ENCODE data around the gene KRTAP4-1. TPM values are rescaled to one million over a fixed set of nuclear protein-coding genes. Genes with fewer than 3 reads are reported as not detected.
"Not testable (repeated sequence)": the region's sequence is repeated elsewhere in the genome, so short reads cannot be mapped to it uniquely, and the experiment has no call there.

The KRTAP4-1 gene
- total and polyA plus RNA-seq, 2 of the 13 experiments (the other 11 are each of a cell fraction or from before 2014, with no cell fraction given), result not detected

DNA sequence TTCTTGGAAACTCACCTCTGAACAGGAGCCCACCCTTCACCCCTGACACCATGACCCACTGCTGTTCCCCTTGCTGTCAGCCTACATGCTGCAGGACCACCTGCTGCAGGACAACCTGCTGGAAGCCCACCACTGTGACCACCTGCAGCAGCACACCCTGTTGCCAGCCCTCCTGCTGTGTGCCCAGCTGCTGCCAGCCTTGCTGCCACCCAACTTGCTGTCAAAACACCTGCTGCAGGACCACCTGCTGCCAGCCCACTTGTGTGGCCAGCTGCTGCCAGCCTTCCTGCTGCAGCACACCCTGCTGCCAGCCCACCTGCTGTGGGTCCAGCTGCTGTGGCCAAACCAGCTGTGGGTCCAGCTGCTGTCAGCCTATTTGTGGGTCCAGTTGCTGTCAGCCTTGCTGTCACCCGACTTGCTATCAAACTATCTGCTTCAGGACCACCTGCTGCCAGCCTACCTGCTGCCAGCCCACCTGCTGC is 5.2 kb upstream of the KRTAP4-1 start, which contains the start of gene KRTAP9-1:
Gene KRTAP9-1 (plus strand): TSS at position 51 of the 482 bp plus-strand sequence. CDS start 0 bp downstream, at position 51.
- WGBS (ENCODE audit: low lambda C conversion rate), result 0% methylated on average over 1 of the region's 1 CpG
- TF ChIP-seq, protein P1, sequence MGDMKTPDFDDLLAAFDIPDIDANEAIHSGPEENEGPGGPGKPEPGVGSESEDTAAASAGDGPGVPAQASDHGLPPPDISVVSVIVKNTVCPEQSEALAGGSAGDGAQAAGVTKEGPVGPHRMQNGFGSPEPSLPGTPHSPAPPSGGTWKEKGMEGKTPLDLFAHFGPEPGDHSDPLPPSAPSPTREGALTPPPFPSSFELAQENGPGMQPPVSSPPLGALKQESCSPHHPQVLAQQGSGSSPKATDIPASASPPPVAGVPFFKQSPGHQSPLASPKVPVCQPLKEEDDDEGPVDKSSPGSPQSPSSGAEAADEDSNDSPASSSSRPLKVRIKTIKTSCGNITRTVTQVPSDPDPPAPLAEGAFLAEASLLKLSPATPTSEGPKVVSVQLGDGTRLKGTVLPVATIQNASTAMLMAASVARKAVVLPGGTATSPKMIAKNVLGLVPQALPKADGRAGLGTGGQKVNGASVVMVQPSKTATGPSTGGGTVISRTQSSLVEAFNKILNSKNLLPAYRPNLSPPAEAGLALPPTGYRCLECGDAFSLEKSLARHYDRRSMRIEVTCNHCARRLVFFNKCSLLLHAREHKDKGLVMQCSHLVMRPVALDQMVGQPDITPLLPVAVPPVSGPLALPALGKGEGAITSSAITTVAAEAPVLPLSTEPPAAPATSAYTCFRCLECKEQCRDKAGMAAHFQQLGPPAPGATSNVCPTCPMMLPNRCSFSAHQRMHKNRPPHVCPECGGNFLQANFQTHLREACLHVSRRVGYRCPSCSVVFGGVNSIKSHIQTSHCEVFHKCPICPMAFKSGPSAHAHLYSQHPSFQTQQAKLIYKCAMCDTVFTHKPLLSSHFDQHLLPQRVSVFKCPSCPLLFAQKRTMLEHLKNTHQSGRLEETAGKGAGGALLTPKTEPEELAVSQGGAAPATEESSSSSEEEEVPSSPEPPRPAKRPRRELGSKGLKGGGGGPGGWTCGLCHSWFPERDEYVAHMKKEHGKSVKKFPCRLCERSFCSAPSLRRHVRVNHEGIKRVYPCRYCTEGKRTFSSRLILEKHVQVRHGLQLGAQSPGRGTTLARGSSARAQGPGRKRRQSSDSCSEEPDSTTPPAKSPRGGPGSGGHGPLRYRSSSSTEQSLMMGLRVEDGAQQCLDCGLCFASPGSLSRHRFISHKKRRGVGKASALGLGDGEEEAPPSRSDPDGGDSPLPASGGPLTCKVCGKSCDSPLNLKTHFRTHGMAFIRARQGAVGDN (CRISPR knock-in tag; IDR thresholded peaks at IDR 0.05), result 0 out of 2 replicates have a peak, but pooled peaks have one; percentile 10
- peak; percentile 41; the same call in 1 of the 2 replicates for TF ChIP-seq ZNF225 (CRISPR knock-in tag; IDR thresholded peaks at IDR 0.05)
- H3K36me3 ChIP-seq (replicated peaks in 1 of 2; ENCODE audit: control insufficient read depth in 1 of 2, insufficient read depth in 2 of 2, low read length in 2 of 2); H3K4me2 ChIP-seq (ENCODE audit: low read depth, low read length); H4K20me1 ChIP-seq (ENCODE audit: insufficient read depth, low read length); CTCF ChIA-PET (ENCODE audit: low intra/inter-chr PET ratio, low total read pairs); H3K4me3 ChIP-seq (replicated peaks in 1 of 3; ENCODE audit: insufficient read depth in 1 of 3, low read depth in 2 of 3, low read length in 3 of 3); DNase-seq (ENCODE audit: low spot score); H2AFZ ChIP-seq (ENCODE audit: low read length); H3K79me2 ChIP-seq (ENCODE audit: insufficient read depth, low read length); intact Hi-C loops (cut with micrococcal nuclease; ENCODE audit: unreplicated experiment); FAIRE-seq; H3K27ac ChIP-seq (ENCODE audit: extremely low read length, insufficient read depth, low read length); H3K4me1 ChIP-seq (ENCODE audit: insufficient read depth, low read length); BruUV-seq (replicated peaks); POLR2A ChIA-PET; H3K9me3 ChIP-seq (ENCODE audit: low read length); in situ Hi-C loops (cut with HindIII; ENCODE audit: extremely low pct_ligation_motif_present, low pct_unique_long_range_greater_than_20kb); H3K27me3 ChIP-seq (ENCODE audit: control insufficient read depth in 1 of 2, insufficient read depth in 2 of 2, low read length in 2 of 2); ATAC-seq; H3K9ac ChIP-seq (ENCODE audit: insufficient read depth, low read depth, low read length): not testable (repeated sequence)

DNA sequence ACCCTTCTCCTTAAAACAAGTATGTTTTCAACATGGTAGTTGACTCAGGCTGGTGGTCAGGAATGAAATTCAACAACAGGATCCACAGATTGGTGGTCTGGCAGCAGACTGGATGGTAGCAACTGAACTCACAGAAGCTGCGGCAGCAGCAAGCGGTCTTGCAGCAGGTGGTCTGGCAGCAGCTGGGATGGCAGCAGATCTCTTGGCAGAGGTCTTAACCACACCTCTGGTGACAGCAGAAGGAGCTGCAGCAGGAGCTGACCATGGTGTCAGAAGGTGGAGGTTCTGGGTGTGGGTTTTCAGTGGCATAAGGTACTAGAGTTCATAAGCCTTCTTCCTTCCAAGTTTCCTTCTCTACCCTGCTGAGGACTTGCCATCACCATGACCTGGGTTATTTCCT is 2.2 kb upstream of the KRTAP4-1 start:
- no peaks in the 10 kb centered on the region for H3K79me2 ChIP-seq (ENCODE audit: insufficient read depth, low read length)
- no peak overlapping the region for H3K27ac ChIP-seq (ENCODE audit: extremely low read length, insufficient read depth, low read length)
- no peaks in the 10 kb centered on the region for H3K9me3 ChIP-seq (ENCODE audit: low read length)
- in situ Hi-C loops (cut with HindIII; ENCODE audit: extremely low pct_ligation_motif_present, low pct_unique_long_range_greater_than_20kb), result no loop called here
- H2AFZ ChIP-seq (ENCODE audit: low read length), result no peak overlapping the region
- ChIA-PET POLR2A (no interaction called here), CTCF (ENCODE audit: low intra/inter-chr PET ratio, low total read pairs) (no interaction called here)
- ATAC-seq (no peak), DNase-seq (ENCODE audit: low spot score) (no peak), FAIRE-seq (no peak)
- no peak overlapping the region for H3K9ac ChIP-seq (ENCODE audit: insufficient read depth, low read depth, low read length)
- H4K20me1 ChIP-seq (ENCODE audit: insufficient read depth, low read length), result no peaks in the 10 kb centered on the region
- intact Hi-C loops (cut with micrococcal nuclease; ENCODE audit: unreplicated experiment), result no loop called here
- 56% methylated on average over 2 of the region's 2 CpGs for WGBS (ENCODE audit: low lambda C conversion rate)
- no TSS peak for BruUV-seq (replicated peaks)
- no peaks in the 10 kb centered on the region for H3K4me1 ChIP-seq (ENCODE audit: insufficient read depth, low read length)
- TF ChIP-seq TRIM24 (CRISPR knock-in tag; IDR thresholded peaks at IDR 0.05) (no peak), ZNF451 (CRISPR knock-in tag; IDR thresholded peaks at IDR 0.05) (no peak), TEAD3 (CRISPR knock-in tag; optimal IDR thresholded peaks at IDR 0.05; ENCODE audit: borderline replicate concordance) (no peak)
- H3K4me2 ChIP-seq (ENCODE audit: low read depth, low read length), result no peak overlapping the region
- H3K36me3 ChIP-seq (replicated peaks in 1 of 2; ENCODE audit: control insufficient read depth in 1 of 2, insufficient read depth in 2 of 2, low read length in 2 of 2), result no peaks in the 10 kb centered on the region
- 0 out of 5 replicates have a peak, but pooled peaks cover 0 to 7% of the 10 kb centered on the region in 2 experiments for H3K27me3 ChIP-seq (ENCODE audit: control insufficient read depth in 1 of 2, insufficient read depth in 2 of 2, low read length in 2 of 2)
- no peak overlapping the region for H3K4me3 ChIP-seq (replicated peaks in 1 of 3; ENCODE audit: insufficient read depth in 1 of 3, low read depth in 2 of 3, low read length in 3 of 3)

All from HepG2 (cell line).